H4 (cell line): ENCODE results near the gene TXN2. TPM values are rescaled to one million over a fixed set of nuclear protein-coding genes. Genes with fewer than 3 reads are reported as not detected.

Experiments
- DNase-seq: peaks from one replicate; pipeline ENCODE4 v3.0.0-alpha.2; 2015; ENCODE audit warnings: low spot score
- total RNA-seq: library from RNA; depleted of rRNA; stranded (reverse); fragments of >200 nt; shearing (Covaris generic); gene quantifications from 2 replicates; pipeline ENCODE4 v1.2.3, GENCODE V29; 2014

The TXN2 gene
- total RNA-seq, 1 experiment from 2014 or later = 15.6 TPM

DNA sequence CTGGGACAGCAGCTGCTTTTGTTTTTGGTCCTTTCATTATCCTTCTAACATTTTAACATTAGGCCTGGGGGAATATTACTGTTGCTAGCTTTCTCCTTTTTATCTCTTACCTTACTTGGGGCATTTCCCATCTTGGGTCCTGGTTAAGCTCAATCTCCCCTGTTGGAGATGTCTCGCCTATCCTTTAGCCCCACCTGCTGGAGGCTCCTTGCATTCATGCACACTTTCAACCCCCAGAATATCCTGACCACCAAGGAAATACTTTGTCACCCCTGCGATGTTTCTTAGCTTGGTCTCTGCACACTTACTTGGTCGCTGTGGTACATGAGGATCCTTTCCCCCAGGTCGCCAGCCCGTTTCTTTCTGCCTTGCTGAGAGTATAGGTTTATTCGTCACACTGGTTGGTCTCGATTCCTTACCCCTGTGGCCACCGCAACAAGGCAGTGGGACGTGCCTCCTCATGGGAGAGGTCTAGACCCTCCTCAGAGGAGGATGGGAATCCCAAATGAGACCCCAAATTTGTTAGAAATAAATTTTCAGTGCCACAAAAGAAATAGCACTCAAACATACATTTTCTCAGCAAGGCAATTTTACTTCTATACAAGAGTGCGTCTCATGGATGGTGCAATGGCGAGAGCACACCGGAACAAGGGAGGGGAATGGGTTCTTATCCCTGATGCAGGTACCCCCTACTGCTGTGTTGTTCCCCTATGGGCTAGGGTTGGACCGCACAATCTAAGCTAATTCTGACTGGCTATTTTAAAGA is 5.4 kb upstream of the TXN2 start:
- no peak for DNase-seq

DNA sequence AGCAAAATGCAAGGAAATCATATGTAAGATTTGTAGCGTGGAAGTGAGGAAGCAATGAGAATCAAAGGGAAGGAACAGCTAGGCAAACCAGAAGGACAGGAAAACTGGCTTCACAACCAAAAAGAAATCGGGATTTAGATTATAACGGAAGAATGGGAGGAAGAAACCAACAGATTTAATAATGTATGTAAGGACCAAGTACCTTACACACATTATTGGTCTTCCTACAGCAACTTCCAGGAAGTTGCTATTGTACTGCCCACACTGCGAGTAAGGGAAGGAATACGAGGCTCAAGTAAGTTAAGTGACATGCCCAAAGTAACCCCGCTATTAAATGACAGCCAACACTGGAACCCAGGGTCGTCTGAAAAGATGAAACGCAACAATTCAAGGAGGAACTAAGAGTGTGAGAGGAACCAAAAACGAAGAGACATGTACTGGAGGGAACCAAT is 473 bp downstream of the TXN2 start:
- peak; percentile 25 for DNase-seq

DNA sequence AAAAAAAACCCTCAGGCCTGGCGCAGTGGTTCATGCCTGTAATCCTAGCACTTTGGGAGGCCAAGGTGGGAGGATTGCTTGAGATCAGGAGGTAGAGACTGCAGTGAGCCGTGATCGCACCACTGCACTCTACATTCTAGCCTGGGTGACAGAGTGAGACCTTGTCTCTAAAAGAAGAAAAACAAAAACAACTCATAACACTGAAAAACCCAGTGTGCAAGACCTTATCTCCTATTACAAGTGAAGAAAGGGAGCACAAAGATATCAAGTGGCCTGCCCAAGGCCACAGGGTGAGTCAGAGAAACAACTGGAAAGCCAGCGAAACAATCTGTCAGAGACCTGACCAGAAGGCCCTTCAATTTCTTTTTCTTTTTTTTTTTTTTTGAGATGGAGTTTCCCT is 2.5 kb downstream of the TXN2 start:
- no peak for DNase-seq

DNA sequence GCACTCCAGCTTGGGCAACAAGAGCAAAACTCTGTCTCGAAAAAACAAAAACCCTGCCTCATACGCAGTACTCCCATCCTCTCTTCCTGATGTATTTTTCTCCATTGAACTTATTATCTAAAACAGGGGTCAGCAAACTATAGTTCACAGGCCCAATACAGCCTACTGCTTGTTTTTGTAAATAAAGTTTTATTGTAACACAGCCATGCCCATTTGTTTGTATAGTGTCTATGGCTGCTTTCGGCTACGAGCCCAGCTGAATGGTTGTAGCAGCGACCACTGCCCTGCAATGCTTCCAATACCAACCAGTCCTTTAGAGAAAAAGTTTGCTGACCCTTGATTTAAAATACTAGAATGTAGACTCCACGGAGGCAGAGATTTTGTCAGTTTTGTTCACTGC is 6.1 kb downstream of the TXN2 start:
- DNase-seq = no peak

DNA sequence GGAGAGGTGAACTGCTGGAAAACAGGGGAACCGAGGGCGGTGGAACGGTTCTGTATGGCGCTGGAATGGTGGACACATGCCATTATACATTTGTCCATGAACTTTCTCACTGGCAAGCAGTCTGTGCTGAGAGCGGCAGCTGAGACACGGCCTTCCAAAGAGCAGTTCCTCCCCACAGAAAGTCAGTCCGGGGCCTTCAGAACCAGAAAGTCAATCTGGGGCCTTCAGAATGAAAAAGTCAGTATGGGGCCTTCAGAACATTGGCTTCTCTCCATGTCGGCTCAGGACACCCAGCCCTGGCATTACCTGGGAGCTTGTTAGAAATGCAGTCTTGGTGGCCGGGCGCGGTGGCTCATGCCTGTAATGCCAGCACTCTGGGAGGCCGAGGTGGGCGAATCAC is 8.8 kb downstream of the TXN2 start:
- DNase-seq = no peak

DNA sequence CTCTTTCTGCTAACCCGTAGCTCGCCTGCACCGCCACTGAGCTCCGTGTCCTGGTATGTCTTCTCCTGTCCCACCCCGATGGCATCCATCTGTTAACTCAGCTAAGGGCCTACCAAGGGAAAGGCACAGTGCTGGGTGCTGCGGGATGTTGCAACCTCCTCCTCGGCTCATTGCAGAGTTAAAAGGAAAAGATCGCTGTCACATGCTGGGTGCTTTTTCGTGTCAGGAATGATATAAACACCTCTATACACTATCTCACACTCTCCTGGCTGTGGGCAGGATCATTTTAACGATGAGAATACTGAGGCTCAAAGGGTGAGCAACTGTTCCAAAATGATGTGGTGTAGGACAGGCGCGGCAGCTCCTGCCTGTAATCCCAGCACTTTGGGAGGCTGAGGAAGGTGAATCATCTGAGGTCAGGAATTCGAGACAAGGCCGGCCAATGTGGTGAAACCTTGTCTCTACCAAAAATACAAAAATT is 10.1 kb downstream of the TXN2 start:
- no peak for DNase-seq

DNA sequence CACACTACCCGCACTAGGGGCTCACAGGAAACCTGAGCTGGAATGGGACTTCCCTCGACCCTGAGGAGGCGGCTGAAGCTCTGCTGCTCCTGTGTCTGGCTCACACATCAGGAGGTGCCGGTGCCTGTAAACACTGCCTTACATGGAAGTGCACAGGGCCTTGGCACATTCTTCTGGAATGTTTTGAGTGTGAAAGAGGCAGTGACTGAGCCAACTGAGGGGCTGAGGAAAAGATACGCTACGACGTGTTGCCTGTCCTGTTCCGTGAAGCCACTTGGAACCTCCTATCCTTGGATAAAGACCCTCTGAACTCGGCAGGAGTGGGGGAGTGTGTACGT is 10.5 kb downstream of the TXN2 start:
- no peak for DNase-seq

DNA sequence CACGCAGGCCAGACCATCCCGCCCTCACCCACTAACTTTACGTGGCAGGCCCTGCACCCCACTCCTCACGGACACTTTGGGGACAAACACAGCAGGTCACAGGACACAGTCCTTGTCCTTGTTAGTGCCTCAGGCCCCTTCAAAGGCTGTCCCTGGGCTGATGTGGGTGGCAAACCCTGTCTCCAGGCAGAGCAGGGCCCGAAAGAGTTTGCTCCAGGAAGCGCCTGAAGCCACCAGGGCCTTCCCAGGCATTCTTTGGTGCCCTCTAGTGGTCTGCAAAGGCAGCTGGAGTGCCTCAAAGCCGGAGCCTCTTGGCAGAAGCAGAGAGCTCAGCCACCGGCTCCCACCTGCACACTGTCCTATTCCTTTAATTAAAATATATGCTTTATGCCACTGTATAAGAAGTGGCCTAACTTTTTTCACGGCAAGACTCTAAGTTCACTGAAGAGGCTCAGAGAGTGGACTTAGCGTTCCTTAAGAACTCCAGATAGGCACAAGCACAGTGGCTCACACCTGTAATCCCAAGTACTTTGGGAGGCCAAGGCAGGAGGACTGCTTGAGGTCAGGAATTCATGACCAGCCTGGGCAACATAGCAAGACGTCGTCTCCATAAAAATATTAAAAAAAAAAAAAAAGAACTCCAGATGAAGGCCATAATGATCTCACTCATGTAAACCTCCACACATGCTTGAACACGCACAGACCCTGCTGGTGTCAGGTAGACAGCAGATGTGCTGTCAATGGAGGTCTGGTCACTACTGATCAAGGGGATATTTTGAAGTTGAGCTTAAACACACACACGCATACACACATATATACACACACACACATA is 11.1 kb downstream of the TXN2 start:
- DNase-seq = peak; percentile 79

DNA sequence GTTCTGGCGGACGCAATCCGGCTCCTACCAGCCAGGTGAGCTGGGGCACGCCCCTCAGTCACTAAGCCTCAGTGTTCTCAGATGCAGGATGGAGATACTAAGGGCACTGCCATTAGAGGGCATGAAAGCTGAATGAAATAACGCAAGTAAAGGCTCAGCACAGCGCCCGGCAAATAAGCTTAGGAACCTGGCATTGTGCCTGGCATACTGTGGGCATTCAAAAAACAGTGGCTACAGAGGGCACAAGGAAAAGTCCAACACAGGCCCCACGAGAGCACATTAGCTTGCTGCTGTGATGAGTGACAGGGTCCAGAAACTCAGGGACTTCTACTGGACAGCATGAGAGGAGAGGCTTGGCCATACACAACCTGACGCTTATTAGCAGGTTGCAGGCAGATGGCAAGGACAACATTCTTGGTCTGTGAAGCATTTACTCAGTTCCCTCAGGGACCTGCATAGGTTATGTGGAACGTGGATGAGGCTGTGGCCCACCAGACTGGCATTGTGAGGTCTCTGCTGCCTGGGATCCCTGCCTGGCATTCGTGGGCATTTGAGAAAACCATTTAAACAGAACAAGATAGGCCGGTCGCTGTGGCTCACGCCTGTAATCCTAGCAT is 12.2 kb downstream of the TXN2 start:
- peak; percentile 38 for DNase-seq

DNA sequence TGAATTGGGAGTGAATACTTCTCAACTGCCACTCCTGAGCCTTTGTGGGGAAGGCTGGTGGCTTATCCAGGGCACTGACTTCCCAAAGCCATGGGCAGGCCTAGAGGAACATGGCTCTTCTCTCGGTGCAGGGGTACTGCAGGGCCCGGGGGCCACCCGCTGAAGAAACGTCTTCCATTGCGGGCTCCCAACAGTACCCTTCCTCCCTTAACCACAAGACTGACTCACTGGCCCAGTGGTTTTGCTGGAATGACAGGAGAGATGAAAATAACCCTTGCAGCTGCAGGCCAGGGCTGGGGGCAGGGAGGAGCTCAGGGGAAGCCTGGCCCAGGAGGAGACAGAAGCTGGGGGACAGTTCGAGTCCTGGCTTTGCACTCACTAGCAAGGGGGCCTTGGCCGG is 13.5 kb downstream of the TXN2 start:
- DNase-seq = peak; percentile 95

DNA sequence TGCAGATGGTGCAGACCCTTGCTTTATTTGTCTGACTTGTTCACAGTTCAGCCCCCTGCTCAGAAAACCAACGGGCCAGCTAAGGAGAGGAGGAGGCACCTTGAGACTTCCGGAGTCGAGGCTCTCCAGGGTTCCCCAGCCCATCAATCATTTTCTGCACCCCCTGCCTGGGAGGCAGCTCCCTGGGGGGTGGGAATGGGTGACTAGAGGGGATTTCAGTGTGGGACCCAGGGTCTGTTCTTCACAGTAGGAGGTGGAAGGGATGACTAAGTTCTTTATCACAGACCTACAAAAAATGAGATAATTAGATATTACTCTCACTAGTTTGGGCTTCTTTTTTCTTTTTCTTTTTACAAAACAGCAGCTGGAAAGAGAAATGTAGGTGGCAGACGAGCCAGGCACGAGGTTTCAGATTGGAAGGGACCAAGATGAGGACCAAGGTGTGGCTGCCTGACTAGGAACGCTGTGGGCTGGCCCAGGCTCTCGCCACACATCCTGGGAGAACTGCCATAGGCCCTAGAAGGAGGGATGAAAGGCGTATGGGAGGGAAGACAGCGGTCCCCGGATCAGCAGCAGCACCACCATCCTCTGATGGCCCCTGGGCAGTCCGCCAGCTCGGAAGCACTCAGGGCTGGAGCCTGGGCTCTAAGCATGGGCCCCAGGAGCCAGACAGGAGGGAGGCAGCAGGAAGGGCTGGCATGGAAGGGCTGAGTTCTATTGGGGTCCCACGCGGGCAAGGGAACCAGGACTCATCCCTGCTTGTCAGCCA is 14.2 kb downstream of the TXN2 start:
- DNase-seq = peak; percentile 96

DNA sequence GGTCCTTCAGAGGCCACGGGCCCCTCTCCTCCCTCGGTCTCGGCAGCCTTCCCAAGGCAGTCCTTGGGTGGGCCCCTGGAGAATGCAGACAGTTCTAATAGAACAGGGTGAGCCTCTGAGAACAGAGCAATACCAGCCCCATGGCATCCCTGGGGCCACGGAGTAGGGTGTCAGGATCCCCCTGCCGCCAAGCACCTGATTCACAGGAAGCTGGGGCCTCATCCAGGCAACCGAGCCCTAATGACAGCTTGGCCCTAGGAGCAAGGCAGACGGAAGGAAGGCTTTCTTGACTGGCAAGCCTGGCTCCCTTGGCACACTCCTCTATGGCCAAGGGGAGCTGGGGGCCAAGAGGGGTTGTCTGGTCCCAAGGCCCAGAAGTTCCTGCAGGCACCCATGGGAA is 15.2 kb downstream of the TXN2 start:
- no peak for DNase-seq

DNA sequence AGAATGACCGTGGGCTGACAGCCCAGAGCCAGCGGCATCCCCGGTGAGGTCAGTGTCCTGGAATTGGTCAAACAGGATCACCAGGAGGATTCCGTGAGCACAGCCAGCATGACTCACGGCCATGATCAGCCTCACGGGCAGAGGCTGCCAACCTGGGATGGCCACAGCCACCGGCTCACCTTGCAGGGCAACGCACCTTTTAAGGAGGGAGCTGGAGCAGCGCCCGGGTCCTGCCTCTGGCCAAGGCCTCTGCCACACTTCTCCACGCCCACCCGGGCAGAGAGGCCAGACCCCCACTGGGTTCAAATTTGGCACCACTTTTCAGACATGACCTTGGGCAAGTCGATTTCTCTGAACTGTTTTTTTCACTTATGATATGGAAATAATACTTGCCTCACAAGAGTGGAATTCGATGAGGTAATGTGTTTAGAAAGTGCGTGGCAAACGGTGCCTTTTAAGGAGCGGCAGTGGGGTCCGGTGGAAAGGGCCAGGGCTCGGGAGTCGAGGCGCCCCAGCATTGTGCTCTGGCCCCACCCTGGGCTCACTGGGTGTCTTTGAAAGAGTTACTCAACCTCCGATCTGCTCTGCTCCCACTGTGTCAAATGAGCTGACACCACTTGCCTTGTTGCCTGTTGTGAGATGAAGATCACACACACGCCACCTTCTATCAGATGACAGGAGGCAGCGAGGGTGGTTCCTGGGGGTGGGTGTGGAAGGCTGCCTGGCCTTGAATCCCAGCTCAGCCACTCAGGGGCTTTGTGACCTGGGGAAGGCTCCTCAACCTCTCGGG is 16.0 kb downstream of the TXN2 start:
- DNase-seq = peak; percentile 87

DNA sequence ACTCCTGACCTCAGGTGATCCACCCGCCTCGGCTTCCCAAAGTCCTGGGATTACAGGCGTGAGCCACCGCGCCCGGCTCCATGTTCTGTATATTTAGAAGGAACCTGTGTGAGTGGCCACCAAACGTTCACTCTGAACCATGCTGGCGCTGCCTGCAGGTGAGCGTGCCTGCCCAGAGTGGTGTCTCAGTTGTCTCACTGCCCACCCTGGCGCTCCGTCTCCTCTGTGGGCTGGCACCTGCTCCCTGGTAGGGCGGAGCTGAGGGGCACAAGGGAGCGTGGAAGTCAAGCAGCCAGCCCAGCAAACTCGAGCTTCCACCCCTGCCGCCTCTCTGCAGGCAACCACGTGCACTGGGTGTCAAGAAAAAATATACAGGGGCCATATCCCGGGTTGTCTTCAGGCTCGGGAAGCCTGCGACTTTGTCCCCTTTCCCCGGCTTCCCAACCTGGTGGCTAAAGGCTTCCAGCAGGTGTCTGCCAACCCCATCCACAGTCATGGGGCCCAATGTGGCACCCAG is 16.7 kb downstream of the TXN2 start:
- DNase-seq = no peak

DNA sequence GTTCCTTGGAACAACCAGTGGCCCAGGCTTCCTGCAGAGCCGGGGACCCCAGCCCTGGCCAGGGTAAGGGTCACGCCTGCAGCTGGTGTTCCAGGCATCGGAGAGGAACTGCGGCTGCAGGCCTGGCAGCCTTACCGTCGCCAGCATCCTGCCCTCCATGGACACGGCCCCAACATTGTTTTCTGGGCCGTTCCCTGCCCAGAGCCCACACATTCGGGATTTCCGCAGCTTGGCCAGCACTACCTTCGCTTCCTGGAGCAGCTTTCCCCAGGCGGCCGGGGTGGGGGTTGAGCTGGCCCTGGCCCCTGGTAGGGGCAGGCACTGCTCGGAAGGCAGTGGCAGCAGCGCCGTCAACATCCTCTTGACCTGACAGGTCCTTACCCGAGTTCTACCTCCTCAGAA is 17.7 kb downstream of the TXN2 start:
- no peak for DNase-seq

DNA sequence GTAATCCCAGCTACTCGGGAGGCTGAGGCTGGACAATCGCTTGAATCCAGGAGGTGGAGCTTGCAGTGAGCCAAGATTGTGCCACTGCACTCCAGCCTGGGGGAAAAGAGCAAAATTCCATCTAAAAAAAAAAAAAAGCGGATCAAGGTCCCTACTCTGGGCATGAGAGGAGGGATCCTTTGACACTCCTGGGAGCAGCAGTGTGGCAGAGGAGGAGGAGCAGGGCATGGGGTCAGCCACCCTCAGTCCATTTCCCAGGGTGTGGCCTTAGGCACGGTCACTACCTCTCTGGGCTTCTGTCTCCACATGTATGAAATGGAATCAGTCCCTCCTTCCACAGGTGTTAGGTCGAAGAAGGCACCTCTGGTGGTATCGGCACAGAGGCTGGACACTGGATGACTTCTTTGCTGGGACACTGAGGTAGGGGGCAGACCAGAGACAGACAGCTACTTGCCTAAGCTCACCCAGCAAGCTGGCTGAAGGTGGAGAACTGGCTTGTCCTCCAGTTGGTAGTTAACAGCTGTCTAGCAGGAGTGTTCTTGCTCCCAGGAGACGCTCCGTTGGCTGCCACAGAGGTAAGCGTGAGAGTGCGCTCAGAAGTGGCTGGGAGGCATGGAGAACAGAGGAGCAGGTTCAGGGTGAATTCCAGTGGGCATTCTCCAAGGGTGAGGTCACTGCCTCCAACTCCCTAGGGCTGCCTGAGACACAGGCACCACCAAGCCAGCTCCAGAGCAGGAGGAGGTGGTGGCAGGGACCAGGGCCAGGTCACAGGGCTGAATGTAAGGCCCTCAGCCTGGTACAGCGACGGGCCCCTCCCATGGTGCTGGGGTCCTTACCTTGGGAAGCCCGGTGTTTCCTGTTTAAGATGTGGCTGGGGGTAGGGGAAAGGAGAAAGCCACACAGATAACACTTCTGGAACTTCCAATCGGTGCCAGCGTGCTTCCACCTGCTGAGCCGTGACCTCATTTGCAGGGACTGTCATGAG is 19.5 kb downstream of the TXN2 start:
- peak; percentile 89 for DNase-seq

DNA sequence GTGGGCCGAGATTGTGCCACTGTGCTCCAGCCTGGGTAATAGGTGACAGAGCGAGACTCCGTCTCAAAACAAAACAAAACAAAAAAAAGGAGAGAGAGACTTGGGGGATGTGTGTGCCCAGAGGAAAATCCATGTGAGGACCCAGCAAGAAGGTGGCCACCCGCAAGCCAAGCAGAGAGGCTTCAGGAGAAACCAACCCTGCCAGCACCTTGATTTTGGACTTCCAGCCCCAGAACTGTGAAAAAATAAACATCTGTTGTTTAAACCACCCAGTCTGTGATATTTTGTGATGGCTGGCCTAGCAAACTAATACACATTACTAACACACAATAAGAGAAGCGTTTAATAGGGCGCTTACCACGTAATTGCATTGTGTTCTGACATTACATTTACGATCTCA is 21.2 kb downstream of the TXN2 start:
- no peak for DNase-seq

DNA sequence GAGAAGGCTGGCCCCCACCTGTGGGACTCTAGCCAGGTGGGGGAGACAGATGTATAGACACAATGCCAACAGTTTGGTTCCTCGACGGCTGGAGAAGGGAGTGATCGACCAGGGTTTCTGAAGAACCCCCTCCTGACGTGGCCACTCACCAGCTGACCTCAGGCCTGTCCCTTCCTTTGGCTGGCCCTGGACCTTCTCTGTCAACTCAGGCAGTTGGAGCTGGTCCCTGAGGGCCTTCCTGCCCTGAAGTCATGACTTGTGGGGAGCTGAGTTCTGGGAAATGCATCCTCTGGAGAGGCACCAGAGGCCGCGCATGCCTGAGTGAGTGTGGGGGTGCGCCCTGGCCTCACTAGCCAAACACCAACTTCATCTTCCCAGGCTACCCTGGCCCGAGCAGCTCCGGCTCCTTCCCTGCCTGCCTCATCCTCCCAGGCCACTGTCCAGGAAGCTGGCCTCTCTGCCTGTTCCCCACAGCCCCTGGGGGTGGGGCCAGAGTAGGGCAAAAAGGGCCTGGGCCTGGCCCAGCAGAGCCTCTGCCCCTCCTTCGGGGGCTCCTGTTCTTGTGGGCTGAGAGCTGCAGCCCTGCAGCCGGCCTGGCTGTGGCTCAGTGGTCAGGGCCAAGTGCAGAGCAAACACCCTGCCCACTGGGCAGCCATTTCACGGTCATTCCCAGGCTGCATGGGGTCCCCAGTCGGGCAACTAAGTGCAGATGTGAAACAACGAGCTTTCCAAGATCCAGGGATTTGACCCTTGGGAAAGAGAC is 23.6 kb downstream of the TXN2 start:
- no peak for DNase-seq

DNA sequence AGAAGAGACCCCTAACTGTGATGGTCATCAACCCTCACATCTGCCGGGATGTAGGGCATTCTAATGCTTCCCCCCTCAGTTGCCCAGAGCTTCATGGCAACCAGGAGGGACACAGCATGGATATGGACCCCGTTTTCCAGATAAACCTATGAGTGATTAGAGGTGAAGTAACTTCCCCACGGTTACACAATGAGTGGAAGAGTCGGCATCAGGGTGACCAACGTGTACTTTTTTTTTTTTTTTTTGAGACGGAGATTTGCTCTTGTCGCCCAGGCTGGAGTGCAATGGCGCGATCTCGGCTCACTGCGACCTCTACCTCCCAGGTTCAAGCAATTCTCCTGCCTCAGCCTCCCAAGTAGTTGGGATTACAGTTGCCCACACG is 25.0 kb downstream of the TXN2 start:
- DNase-seq = no peak
